NCI-H1417 treated with DMSO at 0.1 percent for 48 hours (cell line): ENCODE results near the gene CNTNAP4.

Experiments used
- DNase-seq: peaks from one replicate; lab custom pipeline; 2025; lab: John Stamatoyannopoulos, UW

The CNTNAP4 gene

GRCh38 chr16:76309639-76310335, 32.6 kb downstream of the CNTNAP4 start:
- DNase-seq, result no peak

- no peak for DNase-seq
These were observed 34.1 kb downstream of the CNTNAP4 start for GRCh38 chr16:76311260-76311659.

GRCh38 chr16:76318565-76318964, 41.4 kb downstream of the CNTNAP4 start:
- DNase-seq, result no peak

GRCh38 chr16:76329106-76329505, 51.9 kb downstream of the CNTNAP4 start:
- no peak for DNase-seq

- no peak for DNase-seq
These were observed 58.2 kb downstream of the CNTNAP4 start for GRCh38 chr16:76335180-76335974.

GRCh38 chr16:76336112-76336511, 58.9 kb downstream of the CNTNAP4 start:
- no peak for DNase-seq

- no peak for DNase-seq
These were observed 61.3 kb downstream of the CNTNAP4 start for GRCh38 chr16:76338472-76338871.

GRCh38 chr16:76343769-76344168, 66.6 kb downstream of the CNTNAP4 start:
- no peak for DNase-seq

- no peak for DNase-seq
These were observed 68.0 kb downstream of the CNTNAP4 start for GRCh38 chr16:76345163-76345661.

- DNase-seq, result no peak
These were observed 69.0 kb downstream of the CNTNAP4 start for GRCh38 chr16:76346210-76346609.

- DNase-seq, result no peak
These were observed 74.2 kb downstream of the CNTNAP4 start for GRCh38 chr16:76351441-76351840.

GRCh38 chr16:76360404-76360803, 83.2 kb downstream of the CNTNAP4 start:
- no peak for DNase-seq

GRCh38 chr16:76370344-76370743, 93.1 kb downstream of the CNTNAP4 start:
- DNase-seq, result no peak

GRCh38 chr16:76371441-76371840, 94.2 kb downstream of the CNTNAP4 start:
- DNase-seq, result no peak

- no peak for DNase-seq
These were observed 96.8 kb downstream of the CNTNAP4 start for GRCh38 chr16:76373998-76374397.

GRCh38 chr16:76376988-76377387, 99.8 kb downstream of the CNTNAP4 start:
- DNase-seq, result no peak

GRCh38 chr16:76378020-76378419, 100.8 kb downstream of the CNTNAP4 start:
- DNase-seq, result no peak

- DNase-seq, result no peak
These were observed 103.9 kb downstream of the CNTNAP4 start for GRCh38 chr16:76381096-76381495.

- no peak for DNase-seq
These were observed 108.5 kb downstream of the CNTNAP4 start for GRCh38 chr16:76385601-76386230.

- no peak for DNase-seq
These were observed 109.6 kb downstream of the CNTNAP4 start for GRCh38 chr16:76386784-76387183.

- DNase-seq, result no peak
These were observed 110.8 kb downstream of the CNTNAP4 start for GRCh38 chr16:76387994-76388393.

GRCh38 chr16:76389126-76389525, 111.9 kb downstream of the CNTNAP4 start:
- DNase-seq, result no peak

GRCh38 chr16:76390476-76390875, 113.3 kb downstream of the CNTNAP4 start:
- no peak for DNase-seq
